HepG2 (cell line): ENCODE results near the gene PIK3C3. TPM values are rescaled to one million over a fixed set of nuclear protein-coding genes. Genes with fewer than 3 reads are reported as not detected.

ENCODE experiments used
- ATAC-seq: fragments of 200-7000 bp; cut with Tn5 transposase; 3 replicates; pipeline ENCODE4 v1.9.1; 2020; ENCODE audit warnings: mild to moderate bottlenecking, moderate library complexity
- BruUV-seq: library from RNA; stranded (reverse); fragments of 400-500 nt; replicated peaks from 2 replicates; lab custom pipeline; 2021; lab: Mats Ljungman, UMichigan
- CTCF ChIA-PET: fragments of 300-600 bp; formaldehyde crosslinking; extraction: SDS; loops from one replicate; lab custom pipeline; 2021; ENCODE audit warnings: low total read pairs, inconsistent platforms, low intra/inter-chr PET ratio; lab: Yijun Ruan, JAX
- POLR2A ChIA-PET: fragments of 350-600 bp; sonication (Branson Sonifier 250); formaldehyde crosslinking; loops from one replicate; lab custom pipeline; 2020; ENCODE audit warnings: antibody characterized with exemption, inconsistent platforms; lab: Yijun Ruan, JAX
- DNase-seq: peaks from one replicate; pipeline ENCODE4 v3.0.0-alpha.2; 2015; ENCODE audit warnings: low spot score
- FAIRE-seq: peaks from 3 replicates; lab custom pipeline; 2011; peaks lifted over from hg19 to GRCh38; lab: Jason Lieb, UNC
- H2AFZ ChIP-seq: one replicate; pipeline ENCODE4 v1.6.1; 2011; ENCODE audit warnings: low read length, inconsistent platforms
- H3K27ac ChIP-seq: fragments of 300-600 bp; 3 replicates; pipeline ENCODE4 v1.8.0; 2011; ENCODE audit warnings: mixed run types, mild to moderate bottlenecking, mixed read lengths, low read length, inconsistent platforms; ENCODE audit not compliant: insufficient read depth; ENCODE audit errors: extremely low read length
- H3K27me3 ChIP-seq, 2 experiments: fragments of 200-600 bp in 1 of 2; 2 replicates in 1 of 2; 3 replicates in 1 of 2; pipeline versions ENCODE4 v1.6.0 to v1.8.0; 2011; ENCODE audit warnings: low read length in 2 of 2, mild to moderate bottlenecking in 2 of 2, moderate library complexity in 2 of 2, inconsistent platforms in 1 of 2; ENCODE audit not compliant: insufficient read depth in 2 of 2, control insufficient read depth in 1 of 2
- H3K36me3 ChIP-seq, 2 experiments: fragments of 200-600 bp in 1 of 2; replicated peaks in 1 of 2; 2 replicates in 1 of 2; 3 replicates in 1 of 2; pipeline versions ENCODE4 v1.5.1 to v1.8.0; 2011; ENCODE audit warnings: low read length in 2 of 2, inconsistent platforms in 1 of 2; ENCODE audit not compliant: insufficient read depth in 2 of 2, control insufficient read depth in 1 of 2
- H3K4me1 ChIP-seq: 2 replicates; pipeline ENCODE4 v1.5.1; 2012; ENCODE audit warnings: low read length, inconsistent platforms; ENCODE audit not compliant: insufficient read depth
- H3K4me2 ChIP-seq: 2 replicates; pipeline ENCODE4 v1.6.0; 2011; ENCODE audit warnings: low read depth, low read length, inconsistent platforms
- H3K4me3 ChIP-seq, 3 experiments: fragments of 200-600 bp in 1 of 3; sonication (generic), shearing (Covaris generic) in 1 of 3; replicated peaks in 1 of 3; 2 replicates each; pipeline ENCODE4 v1.5.1; 2011 to 2016; ENCODE audit warnings: low read length in 3 of 3, inconsistent platforms in 2 of 3, low read depth in 2 of 3, mild to moderate bottlenecking in 2 of 3, control low read depth in 1 of 3, mixed read lengths in 1 of 3; ENCODE audit not compliant: insufficient read depth in 1 of 3
- H3K79me2 ChIP-seq: one replicate; pipeline ENCODE4 v1.6.1; 2011; ENCODE audit warnings: low read length, inconsistent platforms; ENCODE audit not compliant: insufficient read depth
- H3K9ac ChIP-seq: 2 replicates; pipeline ENCODE4 v1.6.0; 2011; ENCODE audit warnings: mild to moderate bottlenecking, low read depth, low read length, inconsistent platforms; ENCODE audit not compliant: insufficient read depth
- H3K9me3 ChIP-seq: 2 replicates; pipeline ENCODE4 v1.5.1; 2012; ENCODE audit warnings: mild to moderate bottlenecking, low read length
- H4K20me1 ChIP-seq: 2 replicates; pipeline ENCODE4 v1.6.0; 2011; ENCODE audit warnings: inconsistent platforms, mild to moderate bottlenecking, low read length, moderate library complexity; ENCODE audit not compliant: insufficient read depth
- CENPT ChIP-seq: sonication (generic); formaldehyde crosslinking; IDR thresholded peaks from 2 replicates; pipeline ENCODE4 v1.8.0; 2022; ENCODE audit warnings: low read depth, mild to moderate bottlenecking, moderate library complexity, missing genetic modification reagents
- HMG20A ChIP-seq: IDR thresholded peaks from 2 replicates; pipeline ENCODE4 v1.6.1; 2016; ENCODE audit warnings: borderline replicate concordance
- NCOA1 ChIP-seq: sonication (generic); formaldehyde crosslinking; IDR thresholded peaks from 2 replicates; pipeline ENCODE4 v1.9.0; 2021; ENCODE audit warnings: missing genetic modification reagents
- RXRA ChIP-seq: sonication (generic); formaldehyde crosslinking; IDR thresholded peaks from 2 replicates; pipeline ENCODE4 v1.5.1; 2020; ENCODE audit warnings: missing genetic modification reagents
- ZBED4 ChIP-seq: sonication (generic); formaldehyde crosslinking; IDR thresholded peaks from 2 replicates; pipeline ENCODE4 v1.4.0; 2020; ENCODE audit warnings: missing genetic modification reagents, borderline replicate concordance
- ZNF101 ChIP-seq: sonication (generic); formaldehyde crosslinking; IDR thresholded peaks from 2 replicates; pipeline ENCODE4 v1.4.0; 2020; ENCODE audit warnings: mild to moderate bottlenecking, low read depth, missing genetic modification reagents, borderline replicate concordance
- ZNF124 ChIP-seq: sonication (generic); formaldehyde crosslinking; IDR thresholded peaks from 2 replicates; pipeline ENCODE4 v1.4.0; 2020; ENCODE audit warnings: missing genetic modification reagents
- ZNF337 ChIP-seq: sonication (generic); formaldehyde crosslinking; IDR thresholded peaks from 2 replicates; pipeline ENCODE4 v1.5.1; 2020; ENCODE audit warnings: missing genetic modification reagents, low read depth, mild to moderate bottlenecking, borderline replicate concordance
- ZNF512B ChIP-seq: sonication (generic); formaldehyde crosslinking; IDR thresholded peaks from 2 replicates; pipeline ENCODE4 v1.5.1; 2020; ENCODE audit warnings: missing genetic modification reagents, mild to moderate bottlenecking, borderline replicate concordance
- ZNF550 ChIP-seq: sonication (generic); formaldehyde crosslinking; IDR thresholded peaks from 2 replicates; pipeline ENCODE4 v1.4.0; 2020; ENCODE audit warnings: mild to moderate bottlenecking, missing genetic modification reagents, borderline replicate concordance
- ZNF614 ChIP-seq: IDR thresholded peaks from 2 replicates; pipeline ENCODE4 v1.6.1; 2018; ENCODE audit warnings: missing biosample characterization, missing genetic modification reagents, inconsistent platforms, borderline replicate concordance
- WGBS: methylation state at CpG from one replicate; pipeline ENCODE4 v1.1.6; 2017; ENCODE audit warnings: low lambda C conversion rate; 5-methylcytosine and 5-hydroxymethylcytosine counted together
- in situ Hi-C: cut with HindIII; loops from 2 replicates; pipeline ENCODE4 v1.10.0; 2017; ENCODE audit warnings: low pct_unique_long_range_greater_than_20kb; ENCODE audit not compliant: extremely low pct_ligation_motif_present
- intact Hi-C: fragments of 100-400 bp; cut with micrococcal nuclease; formaldehyde crosslinking; loops from one replicate; pipeline ENCODE4 v1.10.0; 2022; ENCODE audit not compliant: unreplicated experiment
- polyA plus RNA-seq, 8 experiments: library from polyadenylated mRNA; depleted of rRNA in 3 of 8; stranded (reverse) in 7 of 8; unstranded in 1 of 8; fragments of >200 nt; fragmentation: Illumina TruSeq in 4 of 8; extraction: Trizol in 4 of 8; gene quantifications; 2 replicates each; pipeline versions ENCODE4 v1.2.1 to v1.2.3, GENCODE V29; 2011 to 2016; ENCODE audit warnings: low read depth in 4 of 8, missing spikeins in 1 of 8, mixed read lengths in 1 of 8; ENCODE audit not compliant: insufficient read depth in 1 of 8
- total RNA-seq, 5 experiments: library from RNA; depleted of rRNA; stranded (reverse); fragments of >200 nt; fragmentation: Illumina TruSeq; extraction: Trizol; gene quantifications; 2 replicates each; pipeline ENCODE4 v1.2.3, GENCODE V29; 2016; ENCODE audit warnings: low read depth in 1 of 5
- TF ChIP-seq, protein P1 (sequence below): IDR thresholded peaks from 2 replicates; pipeline ENCODE4 v1.6.1; 2016; ENCODE audit warnings: missing genetic modification reagents, missing compliant biosample characterization
- TF ChIP-seq, protein P2 (sequence below): sonication (generic); formaldehyde crosslinking; IDR thresholded peaks from 2 replicates; pipeline ENCODE4 v1.4.0; 2020; ENCODE audit warnings: missing genetic modification reagents

Gene PIK3C3
- total and polyA plus RNA-seq, 2 of the 13 experiments (the other 11 are each of a cell fraction or from before 2014, with no cell fraction given), result 42.8 to 46.4 TPM

- no peak for TF ChIP-seq ZNF337 (CRISPR knock-in tag)
Measured at GRCh38 chr18:42011053-42011452, 56.0 kb downstream of the PIK3C3 start (continued).

- H3K4me1 ChIP-seq, result no peaks in the 10 kb centered on the region
- FAIRE-seq (no peak), DNase-seq (no peak), ATAC-seq (no peak)
- in situ Hi-C loops, result no loop called here
- BruUV-seq, result no TSS peak
- 94% methylated on average over 4 of the region's 4 CpGs for WGBS
- no peak overlapping the region for H3K4me2 ChIP-seq
- H3K27ac ChIP-seq, result no peak overlapping the region
- ChIA-PET CTCF (no interaction called here), POLR2A (no interaction called here)
- H2AFZ ChIP-seq, result no peak overlapping the region
- intact Hi-C loops, result no loop called here
- H3K4me3 ChIP-seq, result no peak overlapping the region
- H3K9ac ChIP-seq, result no peak overlapping the region
- peaks cover 5 to 29% of the 10 kb centered on the region in 2 experiments; a peak in 4 of 5 replicates for H3K36me3 ChIP-seq
- no peaks in the 10 kb centered on the region for H3K9me3 ChIP-seq
- no peaks in the 10 kb centered on the region for H3K79me2 ChIP-seq
- no peaks in the 10 kb centered on the region for H4K20me1 ChIP-seq
- no peaks in the 10 kb centered on the region for H3K27me3 ChIP-seq
- TF ChIP-seq, protein P1, sequence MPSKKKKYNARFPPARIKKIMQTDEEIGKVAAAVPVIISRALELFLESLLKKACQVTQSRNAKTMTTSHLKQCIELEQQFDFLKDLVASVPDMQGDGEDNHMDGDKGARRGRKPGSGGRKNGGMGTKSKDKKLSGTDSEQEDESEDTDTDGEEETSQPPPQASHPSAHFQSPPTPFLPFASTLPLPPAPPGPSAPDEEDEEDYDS, result no peak
- TF ChIP-seq CENPT (CRISPR knock-in tag), result no peak
- no peak for TF ChIP-seq ZNF550 (CRISPR knock-in tag)
- TF ChIP-seq RXRA (CRISPR knock-in tag), result no peak
- TF ChIP-seq ZNF614 (CRISPR knock-in tag), result no peak
- no peak for TF ChIP-seq ZNF124 (CRISPR knock-in tag)
- no peak for TF ChIP-seq ZNF512B (CRISPR knock-in tag)
- no peak for TF ChIP-seq ZBED4 (CRISPR knock-in tag)
- TF ChIP-seq NCOA1 (CRISPR knock-in tag), result no peak
- TF ChIP-seq, protein P2, sequence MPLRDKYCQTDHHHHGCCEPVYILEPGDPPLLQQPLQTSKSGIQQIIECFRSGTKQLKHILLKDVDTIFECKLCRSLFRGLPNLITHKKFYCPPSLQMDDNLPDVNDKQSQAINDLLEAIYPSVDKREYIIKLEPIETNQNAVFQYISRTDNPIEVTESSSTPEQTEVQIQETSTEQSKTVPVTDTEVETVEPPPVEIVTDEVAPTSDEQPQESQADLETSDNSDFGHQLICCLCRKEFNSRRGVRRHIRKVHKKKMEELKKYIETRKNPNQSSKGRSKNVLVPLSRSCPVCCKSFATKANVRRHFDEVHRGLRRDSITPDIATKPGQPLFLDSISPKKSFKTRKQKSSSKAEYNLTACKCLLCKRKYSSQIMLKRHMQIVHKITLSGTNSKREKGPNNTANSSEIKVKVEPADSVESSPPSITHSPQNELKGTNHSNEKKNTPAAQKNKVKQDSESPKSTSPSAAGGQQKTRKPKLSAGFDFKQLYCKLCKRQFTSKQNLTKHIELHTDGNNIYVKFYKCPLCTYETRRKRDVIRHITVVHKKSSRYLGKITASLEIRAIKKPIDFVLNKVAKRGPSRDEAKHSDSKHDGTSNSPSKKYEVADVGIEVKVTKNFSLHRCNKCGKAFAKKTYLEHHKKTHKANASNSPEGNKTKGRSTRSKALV (CRISPR knock-in tag), result no peak
- TF ChIP-seq ZNF101 (CRISPR knock-in tag), result no peak
- TF ChIP-seq HMG20A (CRISPR knock-in tag), result no peak
Measured at GRCh38 chr18:42018831-42019230, 63.8 kb downstream of the PIK3C3 start.
